NCI-H187 treated with DMSO at 0.1 percent for 48 hours (cell line): ENCODE data around the gene ARID5B.

Experiments used
- DNase-seq: peaks from one replicate; lab custom pipeline; 2025; lab: John Stamatoyannopoulos, UW

The ARID5B gene

GRCh38 chr10:61888744-61889143 lies 12.8 kb upstream of the ARID5B start:
- no peak for DNase-seq

DNA sequence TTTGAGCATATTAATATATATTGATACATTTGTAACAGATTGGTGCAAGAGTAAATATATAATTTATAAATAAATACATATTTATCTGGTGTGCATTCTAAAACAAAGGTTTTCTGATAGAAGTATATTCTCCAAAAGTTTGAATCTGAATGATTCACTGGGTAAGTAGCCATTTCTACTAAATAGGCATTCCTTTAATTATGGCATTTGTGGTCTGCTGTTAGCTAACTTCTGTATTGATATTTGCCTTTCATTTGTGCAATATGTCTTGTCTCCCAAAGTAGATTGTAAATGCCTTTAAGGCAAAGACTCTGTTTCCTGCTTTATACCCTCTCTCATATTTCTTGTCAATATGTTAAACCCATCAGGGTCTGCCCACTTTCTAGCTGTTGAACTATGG lies 11.1 kb upstream of the ARID5B start:
- no peak for DNase-seq

DNA sequence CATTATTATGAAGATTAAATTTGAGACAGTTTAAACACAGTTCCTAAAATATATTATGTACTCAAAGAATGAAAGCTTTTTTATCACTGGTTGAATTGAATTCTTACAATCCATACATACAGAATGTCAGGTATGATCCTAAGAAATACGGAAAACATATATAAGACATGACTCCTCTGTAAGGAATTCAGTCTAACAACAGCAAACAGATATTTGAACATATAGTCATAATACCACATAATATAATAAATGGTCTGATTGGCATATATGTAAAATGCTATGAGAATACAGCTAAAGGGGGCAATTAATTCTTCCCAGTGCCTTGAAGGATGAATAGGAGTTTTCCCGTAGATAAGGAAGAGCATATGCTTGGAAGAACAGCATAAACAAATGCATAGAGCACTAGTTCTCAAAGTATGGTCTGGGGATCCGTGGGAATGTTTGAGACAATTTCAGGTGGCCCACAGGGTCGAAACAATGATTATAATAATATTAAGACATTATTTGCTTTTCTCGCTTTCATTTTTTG lies 10.6 kb upstream of the ARID5B start:
- DNase-seq: no peak

DNA sequence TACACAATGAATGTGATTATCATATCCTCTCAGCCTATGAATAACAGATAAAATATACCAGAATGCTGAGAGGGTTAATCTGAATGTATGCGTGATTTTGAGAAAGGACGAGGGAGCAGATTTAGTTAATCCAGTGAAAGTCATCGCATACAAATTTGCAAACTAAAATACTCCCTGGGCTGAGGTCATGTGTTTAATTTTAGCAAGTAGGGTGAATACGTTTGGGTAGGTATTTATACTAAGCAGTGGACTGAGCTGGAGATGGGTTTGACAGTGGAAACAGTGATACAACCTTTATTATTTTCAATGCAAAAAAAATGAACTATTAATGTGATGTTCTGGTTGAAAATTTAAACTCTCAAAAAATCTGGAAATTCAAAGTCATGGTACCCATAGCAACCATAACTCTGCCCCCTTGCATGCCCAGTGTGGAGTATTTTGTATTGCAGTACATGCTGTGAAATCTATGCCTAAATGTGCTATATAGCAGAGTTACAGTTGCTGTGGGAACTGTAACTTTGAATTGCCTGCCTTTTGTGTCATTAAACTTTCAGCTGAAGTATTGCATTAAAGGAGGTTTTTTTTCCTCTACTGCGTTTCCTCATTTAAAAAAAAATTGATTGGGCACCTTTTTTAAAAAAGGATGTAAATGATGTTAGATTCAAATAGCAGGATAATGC lies 9.5 kb upstream of the ARID5B start:
- no peak for DNase-seq

DNA sequence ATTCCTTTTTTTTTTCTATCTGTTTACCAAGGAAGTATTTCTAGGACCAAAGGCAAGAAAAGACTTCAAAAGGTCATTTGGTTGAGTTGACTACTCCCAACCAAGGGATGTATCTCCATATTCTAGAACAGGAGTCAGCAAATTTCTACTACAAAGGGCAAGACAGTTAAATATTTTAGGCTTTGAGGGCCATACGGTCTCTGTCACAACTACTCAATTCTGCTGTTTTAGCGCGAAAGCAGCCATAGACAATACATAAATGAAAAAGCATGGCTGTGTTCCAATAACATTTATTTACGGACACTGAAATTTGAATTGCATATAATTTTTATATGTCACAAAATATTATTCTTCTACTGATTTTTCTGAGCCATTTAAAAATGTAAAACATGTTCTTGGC lies 8.5 kb upstream of the ARID5B start:
- DNase-seq: no peak

DNA sequence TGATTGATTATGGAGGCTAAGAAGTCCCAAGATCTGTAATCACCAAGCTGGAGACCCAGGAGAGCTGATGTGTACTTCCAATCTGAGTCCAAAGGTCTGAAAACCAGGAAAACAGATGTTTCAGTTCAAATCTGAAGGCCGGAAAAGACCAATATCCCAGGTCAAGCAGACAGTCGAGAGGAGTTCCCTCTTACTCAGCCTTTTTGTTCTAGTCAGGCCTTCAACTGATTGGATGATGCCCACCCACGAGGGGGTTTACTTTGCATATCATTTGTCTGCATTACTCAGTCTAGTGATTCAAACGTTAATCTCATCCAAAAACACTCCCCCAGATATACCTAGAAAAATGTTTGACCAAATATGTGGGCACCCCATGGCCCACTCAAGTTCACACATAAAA lies 7.4 kb upstream of the ARID5B start:
- DNase-seq: no peak

DNA sequence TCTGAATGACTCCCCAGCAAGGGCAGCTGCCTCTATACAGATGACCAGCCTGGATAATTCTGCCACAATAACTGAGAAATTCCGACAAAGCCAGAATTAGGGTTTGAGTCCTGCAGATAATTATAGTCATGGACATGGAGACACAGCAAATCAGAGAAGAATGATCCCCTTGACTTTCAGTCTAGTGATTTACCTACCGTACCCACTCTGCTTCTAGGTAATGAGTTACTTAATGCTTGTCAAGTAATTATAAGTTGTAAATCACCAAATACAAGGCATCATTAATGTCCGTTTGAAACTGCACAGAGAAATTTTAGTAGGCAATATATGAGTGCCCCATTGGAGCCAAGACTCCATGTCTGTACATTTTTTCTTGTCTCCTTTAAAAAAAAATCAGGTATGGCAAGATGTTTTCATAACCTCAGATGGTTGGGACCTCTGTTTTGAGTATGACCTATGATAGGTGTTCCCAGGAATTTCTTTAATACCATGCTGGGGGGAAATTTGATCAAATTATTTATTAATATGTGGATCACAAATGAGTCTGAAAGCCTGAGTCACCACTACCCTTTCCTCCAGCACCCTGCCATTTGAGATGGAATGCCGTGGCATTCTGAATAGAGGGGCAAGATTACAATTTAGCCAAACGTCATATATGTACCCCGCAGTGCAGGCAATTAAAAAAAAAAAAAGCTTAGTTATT lies 5.5 kb upstream of the ARID5B start:
- no peak for DNase-seq

DNA sequence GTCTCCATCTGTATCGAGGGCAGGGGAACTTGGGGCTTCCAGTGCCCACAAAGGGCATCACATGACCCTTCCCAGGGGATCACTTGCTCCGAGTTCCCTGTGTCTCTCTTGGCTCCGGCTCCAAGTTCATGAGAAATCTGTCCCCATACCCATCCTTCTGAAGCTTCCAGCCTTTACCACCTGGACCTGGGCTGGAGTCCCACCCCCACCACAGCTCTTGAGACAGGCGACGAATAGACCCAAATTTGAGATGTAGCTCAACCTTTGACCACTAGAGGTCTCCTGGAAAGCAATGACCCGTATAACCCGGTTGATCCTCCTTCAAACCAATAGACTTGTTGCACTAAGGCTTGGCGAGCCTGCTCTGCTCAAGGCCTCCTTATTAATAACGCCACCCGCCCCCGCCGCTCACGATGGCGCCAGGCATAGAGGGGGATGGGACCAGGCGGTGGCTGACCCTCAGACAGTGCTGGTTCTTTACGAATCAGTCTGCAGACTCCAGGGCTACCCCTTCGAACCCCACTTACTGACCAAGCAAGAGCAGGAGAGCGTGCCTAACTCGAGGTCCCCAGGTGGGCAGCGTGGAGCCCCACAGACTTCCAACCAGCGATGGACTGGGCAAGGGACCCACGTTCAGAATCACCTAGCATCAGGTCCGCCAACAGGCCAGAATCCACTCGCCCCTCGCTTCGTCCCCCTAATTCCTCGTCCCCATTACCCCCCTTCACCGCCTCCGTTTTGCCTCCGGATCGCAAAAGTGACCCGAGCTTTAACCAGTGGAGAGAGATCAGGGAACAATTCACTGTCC lies 4.4 kb upstream of the ARID5B start:
- DNase-seq: no peak

GRCh38 chr10:61897671-61898434 lies 3.6 kb upstream of the ARID5B start:
- no peak for DNase-seq

GRCh38 chr10:61898435-61898778 lies 3.1 kb upstream of the ARID5B start:
- no peak for DNase-seq

- no peak for DNase-seq
These were observed 2.4 kb upstream of the ARID5B start for GRCh38 chr10:61899069-61899531.

DNA sequence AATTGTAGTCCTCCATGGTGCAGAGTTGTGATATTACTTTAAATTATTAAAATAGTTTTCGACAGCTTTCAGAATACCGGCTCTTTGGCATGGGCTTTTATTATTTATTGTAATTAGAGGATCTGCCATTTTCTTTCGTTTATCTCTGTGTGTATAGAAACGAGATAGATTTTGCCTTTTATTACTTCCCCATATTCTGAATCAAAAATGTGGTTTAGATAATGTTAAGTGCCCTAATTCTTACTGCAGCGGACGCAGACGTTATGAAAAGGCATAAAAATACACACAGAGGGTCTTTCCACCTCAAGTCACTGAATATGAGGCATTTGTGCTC lies 1.9 kb upstream of the ARID5B start:
- DNase-seq: no peak

DNA sequence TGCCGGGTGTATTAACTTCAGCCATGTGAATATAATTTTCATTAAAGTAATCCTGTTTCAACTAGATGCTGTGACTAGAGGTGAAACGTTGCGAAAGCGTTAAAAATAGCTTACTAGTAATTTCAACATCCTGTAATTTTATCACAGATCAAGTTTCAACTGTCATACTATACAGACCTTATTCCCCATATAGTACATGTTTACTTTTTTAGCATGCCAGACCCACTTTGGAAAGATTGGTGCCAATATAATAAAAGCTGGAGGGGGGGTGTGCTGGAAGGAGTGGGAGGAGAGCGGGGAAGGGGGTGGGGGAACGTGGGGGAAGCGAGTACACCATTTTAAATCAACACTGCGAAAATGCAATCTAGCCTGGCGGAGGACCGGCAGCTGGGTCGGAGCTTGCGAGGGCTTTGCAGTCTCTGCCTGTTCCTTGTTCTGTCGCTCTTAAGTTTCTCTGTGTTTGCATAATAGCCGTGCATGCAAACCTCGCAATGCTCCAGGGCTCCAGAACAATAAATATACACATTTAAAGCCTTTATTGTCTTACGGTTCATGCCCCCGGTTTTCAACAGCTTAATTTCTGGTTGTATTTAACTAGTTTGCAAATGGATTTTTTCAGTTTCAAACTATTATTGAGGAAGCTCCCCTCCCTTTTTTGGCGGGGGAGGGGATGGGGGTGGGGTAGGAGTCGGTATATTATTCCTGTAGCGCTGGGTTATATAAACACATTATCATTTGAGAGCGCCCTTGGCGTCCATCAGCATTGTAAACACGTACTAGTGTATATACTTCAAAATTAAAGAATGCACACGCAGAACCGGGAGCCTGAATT lies 1.3 kb upstream of the ARID5B start:
- DNase-seq: peak; percentile 50

- DNase-seq: no peak
These were observed 438 bp downstream of the ARID5B start for GRCh38 chr10:61901829-61902444.

- no peak for DNase-seq
These were observed 1.1 kb downstream of the ARID5B start for GRCh38 chr10:61902445-61903220.

DNA sequence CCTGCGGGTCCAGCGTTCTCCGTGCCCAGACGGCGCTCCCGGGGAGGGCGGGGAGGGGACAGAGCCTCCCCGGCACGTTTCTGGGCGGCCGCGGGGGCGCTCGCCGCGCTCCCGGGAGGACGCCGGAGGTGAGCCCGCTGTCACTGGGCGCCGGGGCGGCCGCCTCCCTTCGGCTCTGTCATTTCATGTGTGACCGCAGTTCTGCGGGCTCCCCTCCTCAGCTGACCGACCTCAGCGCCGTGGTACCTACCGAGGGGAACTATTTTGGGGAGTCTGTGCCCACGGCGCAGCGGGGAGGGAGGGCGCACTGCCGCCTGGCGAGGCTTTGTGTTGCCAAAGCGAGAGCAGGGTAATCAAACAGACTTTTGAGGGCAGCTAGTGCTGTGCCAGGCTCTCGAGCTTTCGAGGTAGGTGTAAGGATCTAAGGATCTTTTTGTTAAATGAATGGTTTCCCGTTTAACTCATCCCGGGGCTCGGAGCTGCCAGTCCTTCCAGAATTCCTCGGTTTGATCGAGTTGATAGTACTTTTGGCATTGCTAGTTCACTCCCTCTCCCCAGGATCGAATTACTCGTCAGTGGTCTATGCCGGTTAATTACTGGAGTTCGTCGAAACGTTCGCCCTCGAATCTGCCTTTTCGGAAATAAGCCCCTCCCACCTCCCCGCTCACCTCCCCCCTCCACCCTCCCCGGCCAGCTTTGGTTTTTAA lies 1.9 kb downstream of the ARID5B start:
- DNase-seq: no peak

DNA sequence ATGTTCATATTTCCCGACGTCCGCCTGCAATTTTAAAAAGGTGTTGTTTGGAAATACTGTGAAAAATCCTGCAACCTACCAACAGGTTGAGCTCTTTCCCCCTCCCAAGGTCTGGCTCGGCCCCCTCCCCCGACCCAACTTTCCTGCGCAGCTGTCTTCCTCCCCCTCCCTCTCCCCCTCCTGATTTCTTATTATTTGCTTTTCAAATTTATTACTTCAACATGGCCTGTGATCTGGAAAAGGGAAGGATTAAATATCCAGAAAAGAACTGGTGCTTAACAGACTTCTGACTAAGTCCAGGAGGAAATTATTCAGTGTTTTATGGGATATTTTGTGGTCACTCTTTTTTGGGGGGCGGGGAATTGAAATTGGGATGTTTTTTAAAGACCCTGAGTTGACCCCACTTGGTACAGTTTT lies 2.4 kb downstream of the ARID5B start:
- no peak for DNase-seq

DNA sequence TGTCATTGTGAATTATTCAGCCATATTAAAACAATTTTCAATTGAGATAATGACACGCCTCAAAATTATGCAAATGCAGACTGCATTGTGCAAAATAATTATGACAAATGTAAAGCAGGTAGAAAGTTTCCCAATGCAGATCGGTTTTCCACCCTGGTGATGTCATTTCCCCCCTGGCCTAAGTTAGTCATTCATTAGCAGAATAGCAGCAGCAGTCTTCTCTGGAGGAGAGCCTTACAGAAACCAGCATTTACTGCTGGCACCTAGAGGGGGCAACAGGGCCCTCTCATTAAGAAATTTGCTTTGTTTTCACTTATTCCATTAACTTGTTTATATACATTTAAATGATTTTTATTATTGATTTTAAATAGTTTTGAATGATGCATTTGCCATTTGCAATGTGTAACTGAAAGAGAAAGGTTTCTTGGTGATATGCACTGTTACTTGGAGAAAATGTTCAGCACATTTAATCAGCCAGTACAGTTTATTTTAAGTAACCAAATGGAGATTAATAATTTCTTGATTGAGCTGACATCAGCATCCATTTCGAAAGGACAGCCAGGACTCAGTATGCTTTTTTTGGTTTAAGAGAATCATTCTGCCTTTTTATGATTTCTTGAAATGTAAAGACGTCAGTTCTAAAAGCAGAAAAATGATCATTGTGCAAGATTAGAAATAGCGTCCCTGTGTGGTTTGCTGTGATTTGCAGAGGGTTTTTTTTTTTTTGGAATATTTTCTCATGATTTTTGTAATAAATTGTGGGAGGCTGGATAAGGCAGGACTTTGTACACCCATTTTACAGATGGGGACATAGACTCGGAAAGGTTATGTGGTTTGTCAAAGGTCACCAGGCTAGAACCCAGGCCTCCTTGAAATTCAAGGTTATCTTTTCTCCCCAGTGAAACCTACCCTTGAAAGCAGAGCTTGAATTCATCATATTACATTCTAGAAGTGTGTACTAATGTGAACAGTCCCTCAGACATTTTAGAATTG lies 3.5 kb downstream of the ARID5B start:
- DNase-seq: no peak
